Neural cell (in vitro differentiated cells): ENCODE data around the gene NATD1.

Source experiments
- CTCF ChIP-seq: fragments of 450-650 bp; IDR thresholded peaks from 2 replicates; pipeline ENCODE4 v1.5.1; 2014; ENCODE audit warnings: antibody characterized with exemption, mild to moderate bottlenecking, moderate library complexity; ENCODE audit not compliant: poor library complexity, severe bottlenecking
- EP300 ChIP-seq: fragments of 450-650 bp; conservative IDR thresholded peaks from 2 replicates; pipeline ENCODE4 v1.6.1; 2014; ENCODE audit warnings: antibody characterized with exemption, mild to moderate bottlenecking, moderate library complexity; ENCODE audit not compliant: poor library complexity, severe bottlenecking
- EZH2 ChIP-seq: fragments of 200-600, 300-800 bp; shearing (Covaris generic), sonication (generic); IDR thresholded peaks from 2 replicates; pipeline ENCODE4 v1.6.1; 2014; ENCODE audit warnings: antibody characterized with exemption, low read length, borderline replicate concordance, mild to moderate bottlenecking; ENCODE audit not compliant: insufficient read depth, poor library complexity, severe bottlenecking
- MXI1 ChIP-seq: fragments of 450-650 bp; conservative IDR thresholded peaks from 2 replicates; pipeline ENCODE4 v1.6.1; 2014; ENCODE audit warnings: antibody characterized with exemption, mild to moderate bottlenecking; ENCODE audit not compliant: poor library complexity, severe bottlenecking
- POLR2AphosphoS5 ChIP-seq: IDR thresholded peaks from 2 replicates; pipeline ENCODE4 v1.6.1; 2012
- RAD21 ChIP-seq: fragments of 450-650 bp; conservative IDR thresholded peaks from 2 replicates; pipeline ENCODE4 v1.6.1; 2014; ENCODE audit warnings: antibody characterized with exemption, mild to moderate bottlenecking, moderate library complexity
- TAF1 ChIP-seq: IDR thresholded peaks from 2 replicates; pipeline ENCODE4 v1.6.1; 2012; ENCODE audit warnings: low read depth

DNA sequence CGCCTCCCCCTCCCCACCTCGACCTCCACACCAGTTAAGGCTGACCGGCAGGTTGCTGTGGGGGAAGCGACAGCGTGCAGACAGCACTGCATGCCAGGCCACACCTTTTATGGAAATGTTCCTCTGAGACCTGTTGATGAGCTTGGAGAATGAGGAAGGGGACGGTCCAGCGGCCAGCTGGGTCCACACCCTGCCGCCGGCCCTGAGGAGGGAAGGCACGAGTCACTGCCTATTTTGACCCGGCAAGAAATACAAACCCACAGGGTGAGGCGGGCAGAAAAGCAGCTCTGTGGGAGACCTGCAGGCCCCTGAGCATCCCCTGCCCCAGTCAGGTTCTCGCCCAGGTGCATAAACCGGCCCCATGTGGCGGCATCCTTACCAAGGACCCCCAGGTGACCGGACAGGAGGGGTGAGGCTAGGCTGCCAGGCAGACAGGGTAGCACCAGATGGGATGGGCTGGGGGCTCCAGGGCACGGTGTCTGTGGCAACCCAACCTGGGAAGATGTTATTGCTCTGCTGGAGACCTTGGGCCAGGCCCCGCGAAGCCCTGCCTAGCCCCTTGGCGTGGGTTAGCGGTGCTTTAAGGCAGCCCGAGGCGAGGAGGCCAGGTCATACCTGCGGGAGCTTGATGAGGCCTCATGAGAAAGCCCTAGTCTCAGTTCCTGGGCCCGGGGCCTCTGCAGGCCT is 12.7 kb downstream of the NATD1 start:
- TF ChIP-seq TAF1 (no peak), CTCF (no peak), EP300 (no peak), POLR2AphosphoS5 (no peak), EZH2 (no peak), RAD21 (no peak), MXI1 (no peak)
